ENCODE measurements around the gene CRISP2.

CRISP2 gene

GRCh38 chr6:49649988-49650387 lies 63.4 kb downstream of the CRISP2 start:
- no peak overlapping the region for H3K4me3 ChIP-seq (replicated peaks in 1 of 2; ENCODE audit: low read depth in 2 of 2, low read length in 2 of 2)
- TF ChIP-seq, protein P1, sequence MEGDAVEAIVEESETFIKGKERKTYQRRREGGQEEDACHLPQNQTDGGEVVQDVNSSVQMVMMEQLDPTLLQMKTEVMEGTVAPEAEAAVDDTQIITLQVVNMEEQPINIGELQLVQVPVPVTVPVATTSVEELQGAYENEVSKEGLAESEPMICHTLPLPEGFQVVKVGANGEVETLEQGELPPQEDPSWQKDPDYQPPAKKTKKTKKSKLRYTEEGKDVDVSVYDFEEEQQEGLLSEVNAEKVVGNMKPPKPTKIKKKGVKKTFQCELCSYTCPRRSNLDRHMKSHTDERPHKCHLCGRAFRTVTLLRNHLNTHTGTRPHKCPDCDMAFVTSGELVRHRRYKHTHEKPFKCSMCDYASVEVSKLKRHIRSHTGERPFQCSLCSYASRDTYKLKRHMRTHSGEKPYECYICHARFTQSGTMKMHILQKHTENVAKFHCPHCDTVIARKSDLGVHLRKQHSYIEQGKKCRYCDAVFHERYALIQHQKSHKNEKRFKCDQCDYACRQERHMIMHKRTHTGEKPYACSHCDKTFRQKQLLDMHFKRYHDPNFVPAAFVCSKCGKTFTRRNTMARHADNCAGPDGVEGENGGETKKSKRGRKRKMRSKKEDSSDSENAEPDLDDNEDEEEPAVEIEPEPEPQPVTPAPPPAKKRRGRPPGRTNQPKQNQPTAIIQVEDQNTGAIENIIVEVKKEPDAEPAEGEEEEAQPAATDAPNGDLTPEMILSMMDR (IDR thresholded peaks at IDR 0.05; ENCODE audit: low read depth, low read length) = no peak
- no peak for DNase-seq (ENCODE audit: low read depth in 2 of 2)

GRCh38 chr6:49648036-49648435 lies 65.3 kb downstream of the CRISP2 start:
- no peak for DNase-seq (ENCODE audit: low read depth in 2 of 2)
- H3K4me3 ChIP-seq (replicated peaks in 1 of 2; ENCODE audit: low read depth in 2 of 2, low read length in 2 of 2) = no peak overlapping the region
- TF ChIP-seq, protein P1 (IDR thresholded peaks at IDR 0.05; ENCODE audit: low read depth, low read length) = no peak

DNA sequence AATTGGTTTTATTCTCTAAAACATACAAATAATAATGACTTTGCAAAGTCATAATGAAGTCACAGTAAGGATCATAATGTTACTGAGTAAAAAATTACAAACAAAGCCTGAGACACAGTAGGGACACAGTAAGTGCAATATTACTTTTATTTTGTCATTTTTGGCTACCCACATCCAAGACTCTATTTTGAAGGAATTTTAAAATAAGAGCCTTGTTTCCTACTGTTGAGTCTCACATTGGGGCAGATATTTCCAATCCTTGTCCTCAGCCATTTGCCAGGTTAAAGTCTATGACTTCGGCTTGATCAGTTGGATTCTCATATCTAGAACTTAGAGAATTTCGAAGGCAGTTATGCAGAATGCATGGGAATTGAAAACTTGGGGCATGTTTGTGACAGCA lies 65.9 kb downstream of the CRISP2 start:
- DNase-seq (ENCODE audit: low read depth in 2 of 2) = no peak
- no peak overlapping the region for H3K4me3 ChIP-seq (replicated peaks in 1 of 2; ENCODE audit: low read depth in 2 of 2, low read length in 2 of 2)
- TF ChIP-seq, protein P1 (IDR thresholded peaks at IDR 0.05; ENCODE audit: low read depth, low read length) = no peak

- H3K4me3 ChIP-seq (replicated peaks in 1 of 2; ENCODE audit: low read depth in 2 of 2, low read length in 2 of 2) = no peak overlapping the region
- TF ChIP-seq, protein P1 (IDR thresholded peaks at IDR 0.05; ENCODE audit: low read depth, low read length) = no peak
These were observed 66.4 kb downstream of the CRISP2 start for GRCh38 chr6:49646942-49647341.

DNA sequence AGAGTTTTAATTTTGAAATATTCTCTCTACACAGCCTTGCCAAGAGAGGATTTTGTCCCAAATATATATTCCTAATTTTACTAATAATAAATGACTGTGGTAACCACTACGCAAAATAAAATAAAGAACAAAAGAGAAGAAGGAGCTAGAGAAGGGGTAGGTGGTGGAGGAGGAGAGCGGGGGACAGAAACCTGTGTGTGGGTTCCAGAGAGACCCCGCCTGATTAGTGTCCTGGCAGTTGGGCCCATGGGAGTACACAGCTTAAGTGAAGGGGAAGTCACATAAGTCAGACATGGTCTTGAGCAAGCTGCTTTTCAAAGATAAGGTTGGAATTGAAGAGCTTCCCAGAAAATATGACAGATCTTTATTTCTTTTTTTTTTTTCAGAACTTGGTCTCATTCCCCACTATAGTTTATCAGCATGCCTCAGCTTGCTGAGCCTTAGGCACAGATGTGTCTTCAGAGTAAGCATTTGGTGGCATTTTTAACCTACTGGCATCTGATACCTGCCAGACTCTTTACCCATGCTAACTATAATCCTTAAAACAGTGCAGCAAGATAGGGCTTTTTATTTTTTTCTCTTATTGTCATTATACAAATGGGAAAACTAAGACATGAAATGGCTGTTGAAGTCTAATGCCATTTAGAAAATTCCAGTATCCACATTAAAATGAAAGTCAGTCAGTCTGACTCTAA lies 67.1 kb downstream of the CRISP2 start:
- no peak overlapping the region for H3K4me3 ChIP-seq (replicated peaks in 1 of 2; ENCODE audit: low read depth in 2 of 2, low read length in 2 of 2)
- DNase-seq (ENCODE audit: low read depth in 2 of 2) = no peak
- TF ChIP-seq, protein P1 (IDR thresholded peaks at IDR 0.05; ENCODE audit: low read depth, low read length) = no peak

More at GRCh38 chr6:49646942-49647341, 66.4 kb downstream of the CRISP2 start:
- DNase-seq (ENCODE audit: low read depth in 2 of 2) = no peak

GRCh38 chr6:49645139-49645538 lies 68.2 kb downstream of the CRISP2 start:
- TF ChIP-seq, protein P1 (IDR thresholded peaks at IDR 0.05; ENCODE audit: low read depth, low read length) = no peak
- no peak overlapping the region for H3K4me3 ChIP-seq (replicated peaks in 1 of 2; ENCODE audit: low read depth in 2 of 2, low read length in 2 of 2)
- DNase-seq (ENCODE audit: low read depth in 2 of 2) = no peak
